ENCODE data around the gene LY6G6C. TPM values are rescaled to one million over a fixed set of nuclear protein-coding genes. Genes with fewer than 3 reads are reported as not detected.

LY6G6C gene
- total and polyA plus RNA-seq, 2 of the 13 experiments (the other 11 are each of a cell fraction or from before 2014, with no cell fraction given): 0.15 TPM; not detected in 1

- TF ChIP-seq ZBTB40 (IDR thresholded peaks at IDR 0.05): no peak
- TF ChIP-seq ZBTB40 (CRISPR knock-in tag; IDR thresholded peaks at IDR 0.05): peak; percentile 91; the same call in 1 of the 2 replicates
- peak; percentile 96 for TF ChIP-seq ZBTB34 (CRISPR knock-in tag; IDR thresholded peaks at IDR 0.05)
- no peak for TF ChIP-seq NR2F6 (IDR thresholded peaks at IDR 0.05)
- TF ChIP-seq NR2F6 (CRISPR knock-in tag; IDR thresholded peaks at IDR 0.05): peak; percentile 33; the same call in 1 of the 2 replicates
- TF ChIP-seq ZFAT (CRISPR knock-in tag; conservative IDR thresholded peaks at IDR 0.05): no peak
- TF ChIP-seq KDM5B (CRISPR knock-in tag; IDR thresholded peaks at IDR 0.05; ENCODE audit: borderline replicate concordance): peak; percentile 100
- peak; percentile 97 for TF ChIP-seq BRF2 (CRISPR knock-in tag; IDR thresholded peaks at IDR 0.05)
- peak; percentile 77 for TF ChIP-seq ZBTB25 (CRISPR knock-in tag; IDR thresholded peaks at IDR 0.05)
- no peak for TF ChIP-seq ZNF24 (IDR thresholded peaks at IDR 0.05)
- TF ChIP-seq ZNF577 (CRISPR knock-in tag; IDR thresholded peaks at IDR 0.05; ENCODE audit: borderline replicate concordance, low read depth): no peak
Measured at GRCh38 chr6:31739639-31740396, 18.3 kb upstream of the LY6G6C start, which contains the start of gene MSH5 (continued).

Data from HepG2 (cell line).